Measurements from ENCODE around the gene KLHL33.

Gene KLHL33

GRCh38 chr14:20403521-20403920, 32.4 kb downstream of the KLHL33 start:
- H2BK15ac ChIP-seq (ENCODE audit: low read length): no peak overlapping the region
- H3K4ac ChIP-seq (ENCODE audit: low read length): no peak overlapping the region
- H2AFZ ChIP-seq (ENCODE audit: low read length): no peak overlapping the region
- H2BK5ac ChIP-seq (ENCODE audit: low read length): no peak overlapping the region
- H3K4me1 ChIP-seq (ENCODE audit: control insufficient read depth in 2 of 2, insufficient read depth in 1 of 2, low read depth in 1 of 2, low read length in 2 of 2): no peaks in the 10 kb centered on the region
- H3K4me3 ChIP-seq (ENCODE audit: low read length in 2 of 2): no peak overlapping the region
- H2AK5ac ChIP-seq (ENCODE audit: low read depth, low read length): no peak overlapping the region
- no peaks in the 10 kb centered on the region for H3K79me1 ChIP-seq (ENCODE audit: low read depth, low read length)
- no peak overlapping the region for H4K8ac ChIP-seq (ENCODE audit: low read depth, low read length)
- no peaks in the 10 kb centered on the region for H3K9me3 ChIP-seq (replicated peaks in 1 of 2; ENCODE audit: control insufficient read depth in 2 of 2, insufficient read depth in 1 of 2, low read depth in 1 of 2, low read length in 2 of 2)
- no peak for DNase-seq (ENCODE audit: low spot score)
- no peak overlapping the region for H2BK12ac ChIP-seq (ENCODE audit: low read length)
- H3K27ac ChIP-seq (replicated peaks; ENCODE audit: low read length): no peak overlapping the region
- H4K91ac ChIP-seq (ENCODE audit: low read depth, low read length, poor library complexity): no peak overlapping the region
- no peak overlapping the region for H3K23ac ChIP-seq (ENCODE audit: low read depth, low read length, poor library complexity)
- H3K27me3 ChIP-seq (ENCODE audit: control insufficient read depth in 3 of 3, insufficient read depth in 3 of 3, low read depth in 1 of 3, low read length in 3 of 3): no peaks in the 10 kb centered on the region
- H3K4me2 ChIP-seq (ENCODE audit: insufficient read depth, low read length, poor library complexity, severe bottlenecking): no peak overlapping the region
- no peak overlapping the region for H3K14ac ChIP-seq (ENCODE audit: low read length)
- H3K9ac ChIP-seq (ENCODE audit: low read depth, low read length, poor library complexity): no peak overlapping the region
- WGBS, 2 donors (ENCODE audit: extremely low coverage in 2 of 2, insufficient read length in 2 of 2, insufficient replicate concordance in 1 of 2): no CpG with 5 or more reads among the region's 11 CpGs
- H2BK120ac ChIP-seq (ENCODE audit: low read depth, low read length): no peak overlapping the region
- H3K36me3 ChIP-seq (replicated peaks in 1 of 2; ENCODE audit: control insufficient read depth in 2 of 2, insufficient read depth in 2 of 2, low read length in 2 of 2): peaks cover 14 to 83% of the 10 kb centered on the region in 2 donors
- no peak overlapping the region for H3K18ac ChIP-seq (ENCODE audit: low read length)

- H3K36me3 ChIP-seq (replicated peaks in 1 of 2; ENCODE audit: control insufficient read depth in 2 of 2, insufficient read depth in 2 of 2, low read length in 2 of 2): peaks cover 13 to 74% of the 10 kb centered on the region in 2 donors
- no peaks in the 10 kb centered on the region for H3K27me3 ChIP-seq (ENCODE audit: control insufficient read depth in 3 of 3, insufficient read depth in 3 of 3, low read depth in 1 of 3, low read length in 3 of 3)
- no peak overlapping the region for H3K23ac ChIP-seq (ENCODE audit: low read depth, low read length, poor library complexity)
- no peak overlapping the region for H2BK12ac ChIP-seq (ENCODE audit: low read length)
- H3K9me3 ChIP-seq (replicated peaks in 1 of 2; ENCODE audit: control insufficient read depth in 2 of 2, insufficient read depth in 1 of 2, low read depth in 1 of 2, low read length in 2 of 2): no peaks in the 10 kb centered on the region
- H3K4me1 ChIP-seq (ENCODE audit: control insufficient read depth in 2 of 2, insufficient read depth in 1 of 2, low read depth in 1 of 2, low read length in 2 of 2): no peaks in the 10 kb centered on the region
- no peak overlapping the region for H3K18ac ChIP-seq (ENCODE audit: low read length)
- no peaks in the 10 kb centered on the region for H3K79me1 ChIP-seq (ENCODE audit: low read depth, low read length)
- no CpG with 5 or more reads among the region's 10 CpGs for WGBS, 2 donors (ENCODE audit: extremely low coverage in 2 of 2, insufficient read length in 2 of 2, insufficient replicate concordance in 1 of 2)
- no peak overlapping the region for H4K8ac ChIP-seq (ENCODE audit: low read depth, low read length)
- no peak overlapping the region for H2AK5ac ChIP-seq (ENCODE audit: low read depth, low read length)
- no peak overlapping the region for H2AFZ ChIP-seq (ENCODE audit: low read length)
- no peak overlapping the region for H3K4me3 ChIP-seq (ENCODE audit: low read length in 2 of 2)
- H3K9ac ChIP-seq (ENCODE audit: low read depth, low read length, poor library complexity): no peak overlapping the region
- no peak overlapping the region for H3K4me2 ChIP-seq (ENCODE audit: insufficient read depth, low read length, poor library complexity, severe bottlenecking)
- H3K4ac ChIP-seq (ENCODE audit: low read length): no peak overlapping the region
- no peak overlapping the region for H3K27ac ChIP-seq (replicated peaks; ENCODE audit: low read length)
- H4K91ac ChIP-seq (ENCODE audit: low read depth, low read length, poor library complexity): no peak overlapping the region
- H2BK120ac ChIP-seq (ENCODE audit: low read depth, low read length): no peak overlapping the region
- H3K14ac ChIP-seq (ENCODE audit: low read length): no peak overlapping the region
- no peak overlapping the region for H2BK15ac ChIP-seq (ENCODE audit: low read length)
- H2BK5ac ChIP-seq (ENCODE audit: low read length): no peak overlapping the region
- DNase-seq (ENCODE audit: low spot score): no peak
Observed at GRCh38 chr14:20400965-20401593, 34.9 kb downstream of the KLHL33 start.

- no peak for DNase-seq (ENCODE audit: low spot score)
- Histone ChIP-seq H3K4me2 (ENCODE audit: insufficient read depth, low read length, poor library complexity, severe bottlenecking) (no peak overlapping the region), H3K23ac (ENCODE audit: low read depth, low read length, poor library complexity) (no peak overlapping the region), H3K36me3 (replicated peaks in 1 of 2; ENCODE audit: control insufficient read depth in 2 of 2, insufficient read depth in 2 of 2, low read length in 2 of 2) (peaks cover 13 to 75% of the 10 kb centered on the region in 2 donors), H3K9ac (ENCODE audit: low read depth, low read length, poor library complexity) (no peak overlapping the region), H3K14ac (ENCODE audit: low read length) (no peak overlapping the region), H2BK12ac (ENCODE audit: low read length) (no peak overlapping the region), H4K8ac (ENCODE audit: low read depth, low read length) (no peak overlapping the region), H3K4me1 (ENCODE audit: control insufficient read depth in 2 of 2, insufficient read depth in 1 of 2, low read depth in 1 of 2, low read length in 2 of 2) (no peaks in the 10 kb centered on the region), H3K27me3 (ENCODE audit: control insufficient read depth in 3 of 3, insufficient read depth in 3 of 3, low read depth in 1 of 3, low read length in 3 of 3) (no peaks in the 10 kb centered on the region), H3K18ac (ENCODE audit: low read length) (no peak overlapping the region), H3K4ac (ENCODE audit: low read length) (no peak overlapping the region), H2BK120ac (ENCODE audit: low read depth, low read length) (no peak overlapping the region), H3K4me3 (ENCODE audit: low read length in 2 of 2) (no peak overlapping the region), H2AK5ac (ENCODE audit: low read depth, low read length) (no peak overlapping the region), H3K9me3 (replicated peaks in 1 of 2; ENCODE audit: control insufficient read depth in 2 of 2, insufficient read depth in 1 of 2, low read depth in 1 of 2, low read length in 2 of 2) (no peaks in the 10 kb centered on the region), H2BK5ac (ENCODE audit: low read length) (no peak overlapping the region), H2BK15ac (ENCODE audit: low read length) (no peak overlapping the region), H3K79me1 (ENCODE audit: low read depth, low read length) (no peaks in the 10 kb centered on the region), H2AFZ (ENCODE audit: low read length) (no peak overlapping the region), H3K27ac (replicated peaks; ENCODE audit: low read length) (no peak overlapping the region), H4K91ac (ENCODE audit: low read depth, low read length, poor library complexity) (no peak overlapping the region)
- no CpG with 5 or more reads among the region's 1 CpG for WGBS, 2 donors (ENCODE audit: extremely low coverage in 2 of 2, insufficient read length in 2 of 2, insufficient replicate concordance in 1 of 2)
Observed at GRCh38 chr14:20400589-20400964, 35.4 kb downstream of the KLHL33 start.

GRCh38 chr14:20397511-20397910, 38.5 kb downstream of the KLHL33 start:
- Histone ChIP-seq H3K4ac (ENCODE audit: low read length) (no peak overlapping the region), H4K8ac (ENCODE audit: low read depth, low read length) (no peak overlapping the region), H3K79me1 (ENCODE audit: low read depth, low read length) (no peaks in the 10 kb centered on the region), H2BK5ac (ENCODE audit: low read length) (no peak overlapping the region), H3K9ac (ENCODE audit: low read depth, low read length, poor library complexity) (no peak overlapping the region), H4K91ac (ENCODE audit: low read depth, low read length, poor library complexity) (no peak overlapping the region), H2BK12ac (ENCODE audit: low read length) (no peak overlapping the region), H3K27me3 (ENCODE audit: control insufficient read depth in 3 of 3, insufficient read depth in 3 of 3, low read depth in 1 of 3, low read length in 3 of 3) (no peaks in the 10 kb centered on the region), H3K4me3 (ENCODE audit: low read length in 2 of 2) (no peak overlapping the region), H3K27ac (replicated peaks; ENCODE audit: low read length) (no peak overlapping the region), H2AK5ac (ENCODE audit: low read depth, low read length) (no peak overlapping the region), H3K36me3 (replicated peaks in 1 of 2; ENCODE audit: control insufficient read depth in 2 of 2, insufficient read depth in 2 of 2, low read length in 2 of 2) (peaks cover 5 to 69% of the 10 kb centered on the region in 2 donors), H3K4me2 (ENCODE audit: insufficient read depth, low read length, poor library complexity, severe bottlenecking) (no peak overlapping the region), H3K14ac (ENCODE audit: low read length) (no peak overlapping the region), H2AFZ (ENCODE audit: low read length) (no peak overlapping the region), H3K23ac (ENCODE audit: low read depth, low read length, poor library complexity) (no peak overlapping the region), H2BK15ac (ENCODE audit: low read length) (no peak overlapping the region), H3K18ac (ENCODE audit: low read length) (no peak overlapping the region), H2BK120ac (ENCODE audit: low read depth, low read length) (no peak overlapping the region), H3K4me1 (ENCODE audit: control insufficient read depth in 2 of 2, insufficient read depth in 1 of 2, low read depth in 1 of 2, low read length in 2 of 2) (no peaks in the 10 kb centered on the region), H3K9me3 (replicated peaks in 1 of 2; ENCODE audit: control insufficient read depth in 2 of 2, insufficient read depth in 1 of 2, low read depth in 1 of 2, low read length in 2 of 2) (no peaks in the 10 kb centered on the region)
- no CpG with 5 or more reads among the region's 3 CpGs for WGBS, 2 donors (ENCODE audit: extremely low coverage in 2 of 2, insufficient read length in 2 of 2, insufficient replicate concordance in 1 of 2)
- no peak for DNase-seq (ENCODE audit: low spot score)

All from neuronal stem cell (in vitro differentiated cells).